Sigmoid colon (tissue), 7 donors: ENCODE data around the gene PSMG3. TPM values are rescaled to one million over a fixed set of nuclear protein-coding genes. Genes with fewer than 3 reads are reported as not detected.

ENCODE experiments used
- DNase-seq: peaks from one replicate; pipeline ENCODE4 v3.0.0-alpha.2; 2019
- H3K27ac ChIP-seq, 4 donors: fragments of 200-600 bp; sonication (generic); one replicate each; pipeline ENCODE4 v1.5.1; 2016 to 2019; ENCODE audit warnings: mild to moderate bottlenecking in 1 of 4
- H3K27me3 ChIP-seq, 3 donors: fragments of 200-600 bp; sonication (generic); one replicate each; pipeline ENCODE4 v1.5.1; 2019; ENCODE audit warnings: mild to moderate bottlenecking in 1 of 3
- H3K36me3 ChIP-seq, 4 donors: fragments of 200-600 bp; sonication (generic); one replicate each; pipeline ENCODE4 v1.5.1; 2016 to 2019
- H3K4me1 ChIP-seq, 4 donors: fragments of 200-600 bp; sonication (generic); one replicate each; pipeline ENCODE4 v1.5.1; 2017 to 2019
- H3K4me3 ChIP-seq, 4 donors: fragments of 200-600 bp; sonication (generic); one replicate each; pipeline ENCODE4 v1.5.1; 2017 to 2019; ENCODE audit warnings: mild to moderate bottlenecking in 2 of 4, moderate library complexity in 1 of 4
- H3K9me3 ChIP-seq, 4 donors: fragments of 200-600 bp in 3 of 4; sonication (generic) in 3 of 4; one replicate each; pipeline versions ENCODE4 v1.5.1 to v1.6.1; 2013 to 2019
- EP300 ChIP-seq, 4 donors: sonication (generic); formaldehyde crosslinking; IDR thresholded peaks; one replicate each; pipeline ENCODE4 v1.6.1; 2017; ENCODE audit warnings: antibody characterized with exemption in 4 of 4
- POLR2A ChIP-seq, 2 donors: fragments of 450-650 bp; IDR thresholded peaks; one replicate each; pipeline ENCODE4 v1.6.1; 2016; ENCODE audit warnings: antibody characterized with exemption in 2 of 2, mild to moderate bottlenecking in 2 of 2, moderate library complexity in 2 of 2
- POLR2AphosphoS5 ChIP-seq, 4 donors: sonication (generic); formaldehyde crosslinking; IDR thresholded peaks; one replicate each; pipeline ENCODE4 v1.6.1; 2017; ENCODE audit warnings: antibody characterized with exemption in 4 of 4
- WGBS, 2 donors: extraction: QIAGEN DNeasy Blood & Tissue Kit; methylation state at CpG; one replicate each; pipeline ENCODE4 v1.1.7; 2013; 5-methylcytosine and 5-hydroxymethylcytosine counted together
- intact Hi-C: fragments of 100-400 bp; cut with DNase I; formaldehyde crosslinking; loops from one replicate; pipeline ENCODE4 v1.15.1; 2023
- polyA plus RNA-seq, 3 donors: library from polyadenylated mRNA; stranded (reverse); fragments of 200-250 nt; gene quantifications; one replicate each; pipeline ENCODE4 v1.2.3, GENCODE V29; 2013
- total RNA-seq, 4 donors: library from RNA; depleted of rRNA; stranded (reverse); fragments of >200 nt; gene quantifications; one replicate each; pipeline ENCODE4 v1.1.0, GENCODE V29; 2016
- TF ChIP-seq, protein P1 (sequence below), 4 experiments: fragments of 450-650 bp in 3 of 4; fragments of 200-600 bp in 1 of 4; IDR thresholded peaks; one replicate each; pipeline ENCODE4 v1.5.1; 2016 to 2019; ENCODE audit warnings: antibody characterized with exemption in 4 of 4, mild to moderate bottlenecking in 3 of 4, moderate library complexity in 2 of 4
- donor health status: healthy with polysubstance abuse.
- donor health status: Bipolar disorder and iron deficiency.
- donor health status: healthy.

Gene PSMG3
- total and polyA plus RNA-seq, 7 donors, result 23.3 to 68.0 (median 50.5) TPM

DNA sequence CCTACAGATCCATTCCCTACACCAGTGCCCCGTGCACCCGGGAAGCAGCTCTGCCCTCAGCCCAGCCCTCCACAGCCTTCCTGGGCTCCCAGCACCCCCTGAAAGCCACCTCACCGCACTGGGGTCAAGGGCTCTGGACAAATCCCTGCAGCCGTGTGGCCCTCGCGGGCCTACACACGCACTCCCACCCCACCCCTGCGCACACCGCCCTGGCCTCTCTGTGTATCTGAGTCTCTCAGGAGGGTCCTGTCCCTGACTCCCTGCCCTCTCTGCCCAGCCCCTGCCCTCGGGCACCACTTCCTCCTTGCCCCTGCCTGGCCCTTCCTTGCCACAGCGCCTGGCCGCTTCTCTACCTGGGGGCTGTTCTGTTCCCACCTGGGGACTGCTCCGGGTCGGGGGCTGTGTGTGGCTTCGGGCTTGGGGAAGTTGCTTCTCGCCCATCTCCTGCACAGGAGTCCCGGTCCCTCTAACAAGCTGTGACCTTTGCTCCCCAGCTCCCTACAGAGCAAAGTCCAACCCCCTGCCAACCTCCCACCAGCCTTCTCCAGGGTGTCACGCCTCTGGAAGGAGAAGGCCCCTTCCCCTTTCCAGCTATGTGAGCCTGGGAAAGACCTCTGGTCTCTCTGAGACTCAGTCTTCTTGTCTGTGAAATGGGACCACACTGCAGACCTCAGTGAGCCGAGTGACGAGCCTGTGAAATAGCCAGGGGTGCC is 15.3 kb downstream of the PSMG3 start:
- no peak for DNase-seq
- Histone ChIP-seq H3K4me1 (peaks cover 0 to 12% (median 9%) of the 10 kb centered on the region in 4 donors), H3K27me3 (peaks cover 0 to 6% (median 0%) of the 10 kb centered on the region in 3 donors), H3K27ac (no peak overlapping the region), H3K9me3 (no peaks in the 10 kb centered on the region), H3K4me3 (no peak overlapping the region), H3K36me3 (no peaks in the 10 kb centered on the region)
- 68 to 86% methylated on average over 20 of the region's 20 CpGs for WGBS, 2 donors
- intact Hi-C loops, result no loop called here
- TF ChIP-seq POLR2A (IDR thresholded peaks at IDR 0.05) (no peak), EP300 (IDR thresholded peaks at IDR 0.05) (no peak), POLR2AphosphoS5 (IDR thresholded peaks at IDR 0.05) (no peak)
- TF ChIP-seq, protein P1, sequence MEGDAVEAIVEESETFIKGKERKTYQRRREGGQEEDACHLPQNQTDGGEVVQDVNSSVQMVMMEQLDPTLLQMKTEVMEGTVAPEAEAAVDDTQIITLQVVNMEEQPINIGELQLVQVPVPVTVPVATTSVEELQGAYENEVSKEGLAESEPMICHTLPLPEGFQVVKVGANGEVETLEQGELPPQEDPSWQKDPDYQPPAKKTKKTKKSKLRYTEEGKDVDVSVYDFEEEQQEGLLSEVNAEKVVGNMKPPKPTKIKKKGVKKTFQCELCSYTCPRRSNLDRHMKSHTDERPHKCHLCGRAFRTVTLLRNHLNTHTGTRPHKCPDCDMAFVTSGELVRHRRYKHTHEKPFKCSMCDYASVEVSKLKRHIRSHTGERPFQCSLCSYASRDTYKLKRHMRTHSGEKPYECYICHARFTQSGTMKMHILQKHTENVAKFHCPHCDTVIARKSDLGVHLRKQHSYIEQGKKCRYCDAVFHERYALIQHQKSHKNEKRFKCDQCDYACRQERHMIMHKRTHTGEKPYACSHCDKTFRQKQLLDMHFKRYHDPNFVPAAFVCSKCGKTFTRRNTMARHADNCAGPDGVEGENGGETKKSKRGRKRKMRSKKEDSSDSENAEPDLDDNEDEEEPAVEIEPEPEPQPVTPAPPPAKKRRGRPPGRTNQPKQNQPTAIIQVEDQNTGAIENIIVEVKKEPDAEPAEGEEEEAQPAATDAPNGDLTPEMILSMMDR (IDR thresholded peaks at IDR 0.05), result no peak

DNA sequence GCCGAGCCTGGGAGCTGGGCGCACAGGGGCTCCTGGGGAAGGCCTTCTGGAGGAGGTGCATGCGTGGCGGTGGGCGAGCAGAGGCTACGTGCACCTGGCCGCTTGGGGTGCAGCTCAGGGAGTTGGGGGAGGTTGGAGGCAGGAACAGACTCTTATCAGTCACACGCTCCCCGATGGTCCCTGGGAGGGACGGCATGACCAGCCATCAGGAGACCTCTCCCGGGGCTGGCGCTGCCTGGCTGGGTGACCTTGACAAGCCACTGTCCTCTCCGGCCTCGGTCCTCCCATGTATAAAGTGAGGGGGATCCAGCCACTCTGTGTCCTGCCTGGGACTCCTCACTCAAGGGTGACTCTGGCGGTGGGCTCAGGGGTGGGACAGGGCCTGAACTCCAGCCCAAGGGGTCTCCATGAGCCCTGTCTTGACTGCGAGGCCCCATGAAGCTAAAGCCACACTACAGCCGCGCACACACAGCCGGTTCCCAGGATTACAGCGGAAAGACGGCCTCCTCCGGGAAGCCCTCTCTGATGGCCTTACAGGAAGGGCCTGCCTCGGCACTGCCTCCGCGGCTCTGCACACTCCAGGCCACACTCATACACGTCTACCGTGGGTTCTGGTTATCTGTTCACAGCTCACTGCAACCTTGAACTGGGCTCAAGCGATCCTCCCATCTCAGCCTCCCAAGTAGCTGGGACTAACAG is 16.2 kb downstream of the PSMG3 start:
- H3K27me3 ChIP-seq, result peaks cover 0 to 6% (median 0%) of the 10 kb centered on the region in 3 donors
- no peak for TF ChIP-seq POLR2A (IDR thresholded peaks at IDR 0.05)
- no peak for TF ChIP-seq POLR2AphosphoS5 (IDR thresholded peaks at IDR 0.05)
- no peak for TF ChIP-seq EP300 (IDR thresholded peaks at IDR 0.05)
- TF ChIP-seq, protein P1 (IDR thresholded peaks at IDR 0.05), result no peak
- intact Hi-C loops, result no loop called here
- WGBS, 2 donors, result 90 to 92% methylated on average over 28 of the region's 28 CpGs
- no peaks in the 10 kb centered on the region for H3K9me3 ChIP-seq
- no peak overlapping the region for H3K4me3 ChIP-seq
- DNase-seq, result no peak
- H3K36me3 ChIP-seq, result no peaks in the 10 kb centered on the region
- no peak overlapping the region for H3K27ac ChIP-seq
- peaks cover 0 to 12% (median 9%) of the 10 kb centered on the region in 4 donors for H3K4me1 ChIP-seq

DNA sequence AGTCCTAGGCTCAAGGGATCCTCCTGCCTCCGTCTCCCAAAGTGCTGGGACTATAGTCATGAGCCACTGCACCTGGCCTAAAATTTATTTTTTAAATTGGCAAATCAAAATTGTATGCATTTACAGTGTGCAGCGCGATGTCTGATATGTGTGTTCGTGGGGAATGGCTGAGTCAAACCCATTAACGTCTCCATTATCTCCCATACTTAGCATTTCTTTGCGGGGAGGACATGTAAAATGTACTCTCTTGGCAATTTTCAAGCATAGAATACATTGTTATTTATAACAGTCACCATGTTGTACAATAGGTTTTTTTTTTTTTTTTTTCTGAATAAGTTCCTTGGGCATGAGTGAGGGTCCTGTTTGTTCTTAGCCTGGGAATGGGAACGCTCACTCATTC is 17.6 kb downstream of the PSMG3 start:
- Histone ChIP-seq H3K9me3 (no peaks in the 10 kb centered on the region), H3K27ac (no peak overlapping the region), H3K27me3 (peaks cover 0 to 6% (median 0%) of the 10 kb centered on the region in 3 donors), H3K36me3 (no peaks in the 10 kb centered on the region), H3K4me1 (peaks cover 0 to 12% (median 9%) of the 10 kb centered on the region in 4 donors), H3K4me3 (no peak overlapping the region)
- 89 to 93% methylated on average over 7 of the region's 7 CpGs for WGBS, 2 donors
- TF ChIP-seq, protein P1 (IDR thresholded peaks at IDR 0.05), result no peak
- TF ChIP-seq EP300 (IDR thresholded peaks at IDR 0.05) (no peak), POLR2AphosphoS5 (IDR thresholded peaks at IDR 0.05) (no peak), POLR2A (IDR thresholded peaks at IDR 0.05) (no peak)
- intact Hi-C loops, result no loop called here
- no peak for DNase-seq

DNA sequence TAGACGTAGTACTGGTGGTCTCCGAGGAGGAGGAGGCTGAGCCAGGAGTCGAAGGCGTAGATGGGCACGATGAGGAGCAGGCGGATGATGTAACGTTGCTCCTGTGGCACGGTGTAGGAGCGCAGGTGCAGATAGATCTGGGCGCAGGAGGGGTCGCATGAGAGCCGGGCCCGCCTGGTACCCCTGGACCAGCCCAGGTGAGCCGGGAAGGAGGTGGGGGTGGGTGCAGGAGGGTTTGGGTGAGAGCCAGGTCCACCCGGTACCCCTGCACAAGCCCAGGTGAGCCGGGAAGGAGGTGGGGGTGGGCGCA is 19.0 kb downstream of the PSMG3 start:
- WGBS, 2 donors, result 93 to 95% methylated on average over 17 of the region's 17 CpGs
- H3K36me3 ChIP-seq, result no peaks in the 10 kb centered on the region
- TF ChIP-seq POLR2AphosphoS5 (IDR thresholded peaks at IDR 0.05), result no peak
- TF ChIP-seq, protein P1 (IDR thresholded peaks at IDR 0.05), result no peak
- TF ChIP-seq POLR2A (IDR thresholded peaks at IDR 0.05), result no peak
- TF ChIP-seq EP300 (IDR thresholded peaks at IDR 0.05), result no peak
- no peak overlapping the region for H3K27ac ChIP-seq
- intact Hi-C loops, result no loop called here
- DNase-seq, result no peak
- H3K27me3 ChIP-seq, result peaks cover 0 to 4% (median 0%) of the 10 kb centered on the region in 3 donors
- peaks cover 0 to 9% (median 8%) of the 10 kb centered on the region in 4 donors for H3K4me1 ChIP-seq
- no peak overlapping the region for H3K4me3 ChIP-seq
- H3K9me3 ChIP-seq, result no peaks in the 10 kb centered on the region
